ENCODE measurements around the gene RFX4. TPM values are rescaled to one million over a fixed set of nuclear protein-coding genes. Genes with fewer than 3 reads are reported as not detected.

The RFX4 gene
- total and polyA plus RNA-seq, 2 of the 8 experiments (the other 6 are each of a cell fraction or from before 2014, with no cell fraction given) = 0.06 TPM; not detected in 1

DNA sequence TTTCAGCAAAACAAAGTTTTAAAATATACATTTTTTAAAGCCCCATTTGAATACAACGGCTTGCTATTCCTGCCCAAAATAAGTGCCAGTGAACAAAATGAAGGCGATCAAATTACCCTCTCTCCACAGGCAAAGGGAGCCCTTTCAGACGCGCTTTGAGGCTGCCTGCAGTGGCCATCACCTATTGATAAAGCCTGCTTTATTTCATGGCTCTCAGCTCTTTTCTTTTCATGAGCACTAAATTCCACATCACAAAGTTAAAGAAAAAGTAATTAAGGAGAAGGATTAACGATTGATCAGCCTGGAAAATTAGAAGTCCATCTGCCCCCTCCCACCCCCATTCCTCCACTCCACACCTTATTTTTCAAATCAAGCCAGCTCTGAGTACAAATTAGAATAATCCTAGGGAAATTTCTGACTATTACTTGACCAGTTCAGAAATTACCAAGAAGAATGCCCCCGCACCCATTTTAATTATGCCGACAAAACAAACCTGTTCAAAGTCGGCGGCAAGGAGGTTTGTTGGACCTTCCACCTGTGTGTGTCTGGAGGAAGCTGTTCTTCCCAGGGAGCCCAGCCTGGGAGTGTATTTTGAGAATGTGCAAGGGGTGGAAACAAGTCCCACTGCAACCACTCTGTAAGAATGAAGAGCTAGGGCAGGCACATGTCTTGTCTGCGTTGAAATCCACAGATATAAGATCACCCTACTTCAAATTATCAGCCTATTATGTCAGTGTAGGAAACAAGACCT is 127.5 kb downstream of the RFX4 start:
- H3K9me3 ChIP-seq (ENCODE audit: insufficient read depth in 2 of 2, low read depth in 1 of 2, low read length in 1 of 2) = no peaks in the 10 kb centered on the region
- no peak overlapping the region for H2BK15ac ChIP-seq (ENCODE audit: low read length)
- 57% methylated on average over 10 of the region's 10 CpGs; no CpG with 5 or more reads in 1 of the 2 experiments for WGBS, 2 experiments (ENCODE audit: extremely low coverage in 1 of 2, insufficient coverage in 1 of 2, insufficient read length in 1 of 2, insufficient replicate concordance in 2 of 2, low coverage in 1 of 2, low lambda C conversion rate in 2 of 2, missing lambda C conversion rate in 1 of 2)
- peak overlapping the region in 1 of 4 experiments; percentile 37; a peak in 1 of 8 replicates for H3K4me3 ChIP-seq (ENCODE audit: extremely low read depth in 1 of 4, insufficient read depth in 2 of 4, low read depth in 3 of 4, low read length in 4 of 4)
- H4K5ac ChIP-seq (ENCODE audit: insufficient read length, low read depth, low read length) = no peak overlapping the region
- H4K8ac ChIP-seq (ENCODE audit: extremely low read depth, insufficient read depth, low read length) = no peak overlapping the region
- H3K9ac ChIP-seq (replicated peaks in 1 of 4; ENCODE audit: extremely low read depth in 1 of 4, low read depth in 3 of 4, low read length in 3 of 4) = no peak overlapping the region
- H4K20me1 ChIP-seq (replicated peaks in 1 of 2; ENCODE audit: control insufficient read depth in 1 of 2, insufficient read depth in 2 of 2, low read length in 2 of 2) = no peaks in the 10 kb centered on the region
- H3K36me3 ChIP-seq (ENCODE audit: control insufficient read depth in 2 of 4, insufficient read depth in 4 of 4, low read length in 3 of 4) = no peaks in the 10 kb centered on the region
- peaks cover 0 to 2% (median 0%) of the 10 kb centered on the region in 4 experiments; a peak in 1 of 7 replicates for H3K27me3 ChIP-seq (replicated peaks in 1 of 4; ENCODE audit: control insufficient read depth in 3 of 4, extremely low read depth in 1 of 4, insufficient read depth in 3 of 4, low read length in 3 of 4)
- no peak overlapping the region for H3K56ac ChIP-seq (replicated peaks; ENCODE audit: insufficient read length, low read depth, low read length)
- DNase-seq (ENCODE audit: low read depth in 1 of 2, low spot score in 2 of 2) = no peak
- H3K23ac ChIP-seq (ENCODE audit: insufficient read length) = no peak overlapping the region
- peak overlapping the region; percentile 7; the same call in 1 of the 2 replicates for H2BK12ac ChIP-seq (ENCODE audit: low read depth, low read length)
- FAIRE-seq = peak; percentile 19
- peaks cover 2 to 23% (median 19%) of the 10 kb centered on the region in 4 experiments; a peak in 5 of 7 replicates for H3K4me1 ChIP-seq (replicated peaks in 1 of 4; ENCODE audit: control insufficient read depth in 3 of 4, insufficient read depth in 4 of 4, low read length in 3 of 4)
- no peak overlapping the region for H3K4ac ChIP-seq (replicated peaks; ENCODE audit: insufficient read length, low read depth, low read length)
- no peaks in the 10 kb centered on the region; the same call in 1 of the 2 replicates for H3K23me2 ChIP-seq (ENCODE audit: low read depth, low read length)
- H2AK5ac ChIP-seq (ENCODE audit: low read depth, low read length) = no peak overlapping the region
- no peaks in the 10 kb centered on the region for H3K79me1 ChIP-seq (ENCODE audit: low read depth, low read length)
- H3K18ac ChIP-seq (ENCODE audit: extremely low read depth, low read length) = peak overlapping the region; percentile 5
- no peak overlapping the region for H3K14ac ChIP-seq (ENCODE audit: insufficient read length)
- H3K4me2 ChIP-seq (ENCODE audit: insufficient read depth in 1 of 2, low read depth in 2 of 2, low read length in 2 of 2) = peak overlapping the region; percentile 35 to 42; a peak in 2 of 4 replicates
- H2BK20ac ChIP-seq (ENCODE audit: low read length) = peak overlapping the region; percentile 51; the same call in 1 of the 2 replicates
- H2BK120ac ChIP-seq (replicated peaks; ENCODE audit: low read depth, low read length) = no peak overlapping the region
- ChIA-PET POLR2A (ENCODE audit: partially characterized antibody) (interaction anchor here (0.6 kb wide), 1 partner anchor 167 kb away, joined by 3 read pairs; no protein-coding TSS in a partner anchor), CTCF (ENCODE audit: partially characterized antibody) (interaction anchor here (1.2 to 2.3 kb wide), 7 partner anchors 8 to 208 kb away, joined by 3 to 17 read pairs (median 4); no protein-coding TSS in a partner anchor)
- no peak overlapping the region for H3K27ac ChIP-seq (ENCODE audit: low read depth, low read length)
- H4K91ac ChIP-seq (replicated peaks; ENCODE audit: insufficient read length, low read length) = no peak overlapping the region
- no peak overlapping the region for H2BK5ac ChIP-seq (ENCODE audit: low read depth, low read length)
- H3K79me2 ChIP-seq (ENCODE audit: control insufficient read depth in 1 of 2, insufficient read depth in 2 of 2, low read length in 2 of 2) = no peaks in the 10 kb centered on the region
- H2AFZ ChIP-seq (ENCODE audit: low read length) = no peak overlapping the region
